Brain pericyte (primary cell): ENCODE measurements around the gene UBAC2.

Experiments used
- DNase-seq: peaks from one replicate; pipeline ENCODE4 v3.0.0-alpha.2; 2012; ENCODE audit warnings: low read depth, low spot score

Gene UBAC2

GRCh38 chr13:99356262-99357091, 155.8 kb downstream of the UBAC2 start:
- DNase-seq: peak; percentile 59

- DNase-seq: no peak
Measured at GRCh38 chr13:99357131-99357596, 156.5 kb downstream of the UBAC2 start.

- DNase-seq: no peak
Measured at GRCh38 chr13:99357941-99358340, 157.3 kb downstream of the UBAC2 start.

- DNase-seq: no peak
Measured at GRCh38 chr13:99359528-99359927, 158.9 kb downstream of the UBAC2 start.

GRCh38 chr13:99360696-99361095, 160.0 kb downstream of the UBAC2 start:
- DNase-seq: no peak

- no peak for DNase-seq
Measured at GRCh38 chr13:99361197-99361596, 160.5 kb downstream of the UBAC2 start.

GRCh38 chr13:99362362-99362761, 161.7 kb downstream of the UBAC2 start:
- DNase-seq: no peak

- DNase-seq: no peak
Measured at GRCh38 chr13:99363391-99363790, 162.7 kb downstream of the UBAC2 start.

- DNase-seq: no peak
Measured at GRCh38 chr13:99363949-99364348, 163.3 kb downstream of the UBAC2 start.

- DNase-seq: no peak
Measured at GRCh38 chr13:99366075-99366987, 165.7 kb downstream of the UBAC2 start.

- no peak for DNase-seq
Measured at GRCh38 chr13:99367106-99367616, 166.5 kb downstream of the UBAC2 start.

GRCh38 chr13:99367663-99368448, 167.2 kb downstream of the UBAC2 start:
- no peak for DNase-seq

- no peak for DNase-seq
Measured at GRCh38 chr13:99370481-99371275, 170.0 kb downstream of the UBAC2 start.

GRCh38 chr13:99371956-99372355, 171.3 kb downstream of the UBAC2 start:
- no peak for DNase-seq

GRCh38 chr13:99373436-99373835, 172.8 kb downstream of the UBAC2 start:
- no peak for DNase-seq

GRCh38 chr13:99374169-99374991, 173.7 kb downstream of the UBAC2 start:
- DNase-seq: no peak

GRCh38 chr13:99374994-99375737, 174.5 kb downstream of the UBAC2 start:
- DNase-seq: no peak

- DNase-seq: no peak
Measured at GRCh38 chr13:99375738-99376080, 175.1 kb downstream of the UBAC2 start.

- no peak for DNase-seq
Measured at GRCh38 chr13:99376132-99376531, 175.5 kb downstream of the UBAC2 start.
